HEK293 (cell line): ENCODE measurements around the gene PTPRJ.

ENCODE experiments used
- CTCF ChIA-PET: fragments of 350-600 bp; formaldehyde crosslinking; extraction: SDS; loops from one replicate; lab custom pipeline; 2021; ENCODE audit warnings: antibody characterized with exemption; lab: Yijun Ruan, JAX
- POLR2A ChIA-PET: fragments of 300-600 bp; formaldehyde crosslinking; extraction: SDS; loops from one replicate; lab custom pipeline; 2020; ENCODE audit warnings: antibody characterized with exemption, inconsistent platforms; lab: Yijun Ruan, JAX
- H3K27ac ChIP-seq: fragments of 200-500 bp; sonication (Bioruptor generic); 2 replicates; pipeline ENCODE4 v1.5.1; 2014; ENCODE audit warnings: low read depth, low read length, control low read depth, inconsistent platforms; ENCODE audit errors: extremely low read depth
- H3K36me3 ChIP-seq, 2 experiments: fragments of 200-500 bp in 1 of 2; sonication (Bioruptor generic) in 1 of 2; 1 replicate in 1 of 2; 2 replicates in 1 of 2; pipeline ENCODE4 v1.5.1; 2014 to 2017; ENCODE audit warnings: inconsistent platforms in 2 of 2, low read length in 2 of 2; ENCODE audit not compliant: control insufficient read depth in 2 of 2, insufficient read depth in 1 of 2
- H3K4me1 ChIP-seq: fragments of 200-500 bp; sonication (Bioruptor generic); 2 replicates; pipeline ENCODE4 v1.5.1; 2014; ENCODE audit warnings: mild to moderate bottlenecking, low read length, inconsistent platforms; ENCODE audit not compliant: control insufficient read depth, insufficient read depth
- H3K4me3 ChIP-seq: 2 replicates; pipeline ENCODE4 v1.5.1; 2011; ENCODE audit warnings: low read depth, mild to moderate bottlenecking, control low read depth, low read length, moderate library complexity
- H3K9me3 ChIP-seq: fragments of 200-500 bp; sonication (Bioruptor generic); 2 replicates; pipeline ENCODE4 v1.5.1; 2014; ENCODE audit warnings: low read depth, low read length, inconsistent platforms; ENCODE audit not compliant: control insufficient read depth, insufficient read depth
- SP2 ChIP-seq: fragments of 450-650 bp; formaldehyde crosslinking; IDR thresholded peaks from 2 replicates; pipeline ENCODE4 v1.5.1; 2016; ENCODE audit warnings: missing biosample characterization, missing genetic modification characterization
- SP7 ChIP-seq: fragments of 450-650 bp; formaldehyde crosslinking; IDR thresholded peaks from 2 replicates; pipeline ENCODE4 v1.5.1; 2016; ENCODE audit warnings: missing biosample characterization, missing genetic modification characterization
- ZBTB1 ChIP-seq: fragments of 450-650 bp; formaldehyde crosslinking; IDR thresholded peaks from 2 replicates; pipeline ENCODE4 v1.5.1; 2016; ENCODE audit warnings: missing biosample characterization, missing genetic modification characterization
- ZBTB6 ChIP-seq: fragments of 450-650 bp; formaldehyde crosslinking; IDR thresholded peaks from 2 replicates; pipeline ENCODE4 v1.5.1; 2017; ENCODE audit warnings: missing biosample characterization, missing genetic modification characterization
- ZIC2 ChIP-seq: fragments of 450-650 bp; formaldehyde crosslinking; IDR thresholded peaks from 2 replicates; pipeline ENCODE4 v1.5.1; 2016; ENCODE audit warnings: missing biosample characterization, missing genetic modification characterization
- ZNF138 ChIP-seq: fragments of 450-650 bp; formaldehyde crosslinking; IDR thresholded peaks from 2 replicates; pipeline ENCODE4 v1.5.1; 2016; ENCODE audit warnings: missing biosample characterization, missing genetic modification characterization, borderline replicate concordance
- ZNF223 ChIP-seq: fragments of 450-650 bp; formaldehyde crosslinking; IDR thresholded peaks from 2 replicates; pipeline ENCODE4 v1.5.1; 2016; ENCODE audit warnings: missing biosample characterization, missing genetic modification characterization
- ZNF26 ChIP-seq: fragments of 450-650 bp; formaldehyde crosslinking; IDR thresholded peaks from 2 replicates; pipeline ENCODE4 v1.5.1; 2016; ENCODE audit warnings: missing biosample characterization, missing genetic modification characterization
- ZNF274 ChIP-seq, 2 experiments: fragments of 200-500 bp in 1 of 2; fragments of 450-650 bp in 1 of 2; sonication (Bioruptor generic) in 1 of 2; formaldehyde crosslinking in 1 of 2; IDR thresholded peaks; 2 replicates each; pipeline versions ENCODE4 v1.5.1 to v1.6.1; 2014 to 2016; ENCODE audit warnings: borderline replicate concordance in 1 of 2, inconsistent platforms in 1 of 2, low read length in 1 of 2, missing biosample characterization in 1 of 2, missing genetic modification characterization in 1 of 2
- ZNF544 ChIP-seq: fragments of 450-650 bp; formaldehyde crosslinking; IDR thresholded peaks from 2 replicates; pipeline ENCODE4 v1.5.0; 2017; ENCODE audit warnings: missing biosample characterization, missing genetic modification characterization
- ZNF626 ChIP-seq: fragments of 450-650 bp; sonication (Bioruptor Pico); formaldehyde crosslinking; IDR thresholded peaks from 2 replicates; pipeline ENCODE4 v1.5.1; 2018; ENCODE audit warnings: missing biosample characterization, missing genetic modification characterization, inconsistent platforms
- ZNF654 ChIP-seq: fragments of 450-650 bp; formaldehyde crosslinking; IDR thresholded peaks from 2 replicates; pipeline ENCODE4 v1.5.1; 2016; ENCODE audit warnings: low read depth, missing biosample characterization, missing genetic modification characterization
- ZNF677 ChIP-seq: fragments of 450-650 bp; IDR thresholded peaks from 2 replicates; pipeline ENCODE4 v1.5.0; 2018; ENCODE audit warnings: missing biosample characterization, mild to moderate bottlenecking, missing genetic modification characterization, moderate library complexity
- ZNF843 ChIP-seq: fragments of 450-650 bp; formaldehyde crosslinking; IDR thresholded peaks from 2 replicates; pipeline ENCODE4 v1.5.1; 2016; ENCODE audit warnings: missing biosample characterization, missing genetic modification characterization
- TF ChIP-seq, protein P1 (sequence below): fragments of 450-650 bp; formaldehyde crosslinking; IDR thresholded peaks from 2 replicates; pipeline ENCODE4 v1.5.1; 2016; ENCODE audit warnings: missing biosample characterization, missing genetic modification characterization
- TF ChIP-seq, protein P2 (sequence below): fragments of 450-650 bp; formaldehyde crosslinking; IDR thresholded peaks from 2 replicates; pipeline ENCODE4 v1.5.1; 2017; ENCODE audit warnings: missing biosample characterization, missing genetic modification characterization
- TF ChIP-seq, protein P3 (sequence below): fragments of 450-650 bp; formaldehyde crosslinking; IDR thresholded peaks from 2 replicates; pipeline ENCODE4 v1.5.1; 2016; ENCODE audit warnings: missing biosample characterization, missing genetic modification characterization
- TF ChIP-seq, protein P4 (sequence below): fragments of 450-650 bp; formaldehyde crosslinking; IDR thresholded peaks from 2 replicates; pipeline ENCODE4 v1.5.1; 2016; ENCODE audit warnings: missing biosample characterization, missing genetic modification characterization

Gene PTPRJ

DNA sequence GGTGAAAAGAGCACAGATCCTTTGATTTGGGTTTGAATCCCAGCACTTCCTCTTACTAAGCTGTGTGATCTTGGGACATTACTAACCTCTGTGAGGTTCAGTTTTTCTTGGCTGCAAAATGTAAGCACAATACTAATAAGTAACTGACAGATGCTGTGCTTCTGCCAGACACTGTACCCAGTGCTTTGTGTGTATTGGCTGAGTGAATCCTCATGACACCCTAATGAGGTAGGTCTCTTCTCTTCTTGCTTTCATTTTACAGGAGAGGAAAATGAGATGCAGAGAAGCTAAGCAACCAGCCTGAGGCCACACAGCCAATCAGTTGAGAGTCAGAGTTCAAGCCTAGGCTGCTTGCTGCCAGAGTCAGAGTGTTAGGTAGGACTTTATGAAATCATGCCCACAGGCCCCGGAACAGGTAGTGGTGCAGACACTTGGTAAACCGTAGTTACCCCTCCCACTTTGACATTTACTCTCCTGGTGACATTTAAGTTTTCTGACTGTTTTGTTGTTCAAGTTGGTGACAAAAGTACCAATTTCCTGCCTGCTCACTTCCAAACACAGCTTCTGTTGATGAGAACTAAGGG is 21.2 kb downstream of the PTPRJ start:
- no peaks in the 10 kb centered on the region for H3K36me3 ChIP-seq
- no peaks in the 10 kb centered on the region for H3K4me1 ChIP-seq
- ChIA-PET CTCF (interaction anchor here (0.6 kb wide), 1 partner anchor 395 kb away, joined by 3 read pairs; no protein-coding TSS in a partner anchor), POLR2A (interaction anchor here (0.6 to 1.1 kb wide), 3 partner anchors 9 to 427 kb away, joined by 3 read pairs; no protein-coding TSS in a partner anchor)
- no peaks in the 10 kb centered on the region for H3K9me3 ChIP-seq
- no peak overlapping the region for H3K27ac ChIP-seq
- TF ChIP-seq, protein P1, sequence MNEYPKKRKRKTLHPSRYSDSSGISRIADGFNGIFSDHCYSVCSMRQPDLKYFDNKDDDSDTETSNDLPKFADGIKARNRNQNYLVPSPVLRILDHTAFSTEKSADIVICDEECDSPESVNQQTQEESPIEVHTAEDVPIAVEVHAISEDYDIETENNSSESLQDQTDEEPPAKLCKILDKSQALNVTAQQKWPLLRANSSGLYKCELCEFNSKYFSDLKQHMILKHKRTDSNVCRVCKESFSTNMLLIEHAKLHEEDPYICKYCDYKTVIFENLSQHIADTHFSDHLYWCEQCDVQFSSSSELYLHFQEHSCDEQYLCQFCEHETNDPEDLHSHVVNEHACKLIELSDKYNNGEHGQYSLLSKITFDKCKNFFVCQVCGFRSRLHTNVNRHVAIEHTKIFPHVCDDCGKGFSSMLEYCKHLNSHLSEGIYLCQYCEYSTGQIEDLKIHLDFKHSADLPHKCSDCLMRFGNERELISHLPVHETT (tag by site-specific recombination), result no peak
- no peak for TF ChIP-seq ZNF274 (IDR thresholded peaks at IDR 0.05; ENCODE audit: low read length)
- TF ChIP-seq ZNF274 (tag by site-specific recombination; IDR thresholded peaks at IDR 0.05; ENCODE audit: borderline replicate concordance), result no peak
- TF ChIP-seq, protein P2, sequence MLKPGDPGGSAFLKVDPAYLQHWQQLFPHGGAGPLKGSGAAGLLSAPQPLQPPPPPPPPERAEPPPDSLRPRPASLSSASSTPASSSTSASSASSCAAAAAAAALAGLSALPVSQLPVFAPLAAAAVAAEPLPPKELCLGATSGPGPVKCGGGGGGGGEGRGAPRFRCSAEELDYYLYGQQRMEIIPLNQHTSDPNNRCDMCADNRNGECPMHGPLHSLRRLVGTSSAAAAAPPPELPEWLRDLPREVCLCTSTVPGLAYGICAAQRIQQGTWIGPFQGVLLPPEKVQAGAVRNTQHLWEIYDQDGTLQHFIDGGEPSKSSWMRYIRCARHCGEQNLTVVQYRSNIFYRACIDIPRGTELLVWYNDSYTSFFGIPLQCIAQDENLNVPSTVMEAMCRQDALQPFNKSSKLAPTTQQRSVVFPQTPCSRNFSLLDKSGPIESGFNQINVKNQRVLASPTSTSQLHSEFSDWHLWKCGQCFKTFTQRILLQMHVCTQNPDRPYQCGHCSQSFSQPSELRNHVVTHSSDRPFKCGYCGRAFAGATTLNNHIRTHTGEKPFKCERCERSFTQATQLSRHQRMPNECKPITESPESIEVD (tag by site-specific recombination), result no peak
- TF ChIP-seq ZBTB6 (tag by site-specific recombination), result no peak
- no peak for TF ChIP-seq ZNF544 (tag by site-specific recombination)
- no peak for TF ChIP-seq ZNF677 (tag by site-specific recombination)
- TF ChIP-seq ZNF138, result no peak
- TF ChIP-seq, protein P3, sequence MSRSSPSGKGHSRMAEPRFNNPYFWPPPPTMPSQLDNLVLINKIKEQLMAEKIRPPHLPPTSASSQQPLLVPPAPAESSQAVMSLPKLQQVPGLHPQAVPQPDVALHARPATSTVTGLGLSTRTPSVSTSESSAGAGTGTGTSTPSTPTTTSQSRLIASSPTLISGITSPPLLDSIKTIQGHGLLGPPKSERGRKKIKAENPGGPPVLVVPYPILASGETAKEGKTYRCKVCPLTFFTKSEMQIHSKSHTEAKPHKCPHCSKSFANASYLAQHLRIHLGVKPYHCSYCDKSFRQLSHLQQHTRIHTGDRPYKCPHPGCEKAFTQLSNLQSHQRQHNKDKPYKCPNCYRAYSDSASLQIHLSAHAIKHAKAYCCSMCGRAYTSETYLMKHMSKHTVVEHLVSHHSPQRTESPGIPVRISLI (tag by site-specific recombination), result no peak
- TF ChIP-seq ZNF626 (tag by site-specific recombination), result no peak
- no peak for TF ChIP-seq ZNF26
- no peak for TF ChIP-seq ZIC2 (tag by site-specific recombination)
- TF ChIP-seq ZBTB1, result no peak
- TF ChIP-seq ZNF843 (tag by site-specific recombination), result no peak
- no peak for TF ChIP-seq SP2
- no peak for TF ChIP-seq ZNF654 (tag by site-specific recombination)
- TF ChIP-seq, protein P4, sequence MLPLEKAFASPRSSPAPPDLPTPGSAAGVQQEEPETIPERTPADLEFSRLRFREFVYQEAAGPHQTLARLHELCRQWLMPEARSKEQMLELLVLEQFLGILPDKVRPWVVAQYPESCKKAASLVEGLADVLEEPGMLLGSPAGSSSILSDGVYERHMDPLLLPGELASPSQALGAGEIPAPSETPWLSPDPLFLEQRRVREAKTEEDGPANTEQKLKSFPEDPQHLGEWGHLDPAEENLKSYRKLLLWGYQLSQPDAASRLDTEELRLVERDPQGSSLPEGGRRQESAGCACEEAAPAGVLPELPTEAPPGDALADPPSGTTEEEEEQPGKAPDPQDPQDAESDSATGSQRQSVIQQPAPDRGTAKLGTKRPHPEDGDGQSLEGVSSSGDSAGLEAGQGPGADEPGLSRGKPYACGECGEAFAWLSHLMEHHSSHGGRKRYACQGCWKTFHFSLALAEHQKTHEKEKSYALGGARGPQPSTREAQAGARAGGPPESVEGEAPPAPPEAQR (tag by site-specific recombination), result no peak
- no peak for TF ChIP-seq SP7
- TF ChIP-seq ZNF223 (tag by site-specific recombination), result no peak
- TF ChIP-seq, all 188 proteins: peak for 0
- H3K4me3 ChIP-seq, result no peak overlapping the region
